OCI-LY3 (cell line): ENCODE data around the gene CAST.

Source experiments
- H2AFZ ChIP-seq: fragments of 200-600, 300-600 bp; shearing (Covaris generic); 2 replicates; pipeline ENCODE4 v1.6.0; 2014; ENCODE audit warnings: antibody characterized with exemption, low read depth, low read length
- H3K27ac ChIP-seq: fragments of 200-600, 300-600 bp; sonication (generic); 2 replicates; pipeline ENCODE4 v1.5.1; 2014; ENCODE audit warnings: mild to moderate bottlenecking, low read length, moderate library complexity, mixed read lengths
- H3K27me3 ChIP-seq: fragments of 200-600, 300-600 bp; sonication (generic); 2 replicates; pipeline ENCODE4 v1.6.1; 2014; ENCODE audit warnings: low read depth, low read length, mixed read lengths
- H3K36me3 ChIP-seq: fragments of 200-600, 300-600 bp; sonication (generic); replicated peaks from 2 replicates; pipeline ENCODE3; 2014; ENCODE audit warnings: low read depth, low read length, mixed read lengths
- H3K4me1 ChIP-seq: fragments of 300-600, 200-600 bp; sonication (generic); 2 replicates; pipeline ENCODE4 v1.6.1; 2014; ENCODE audit warnings: low read length, mixed read lengths
- H3K4me2 ChIP-seq: fragments of 200-600, 300-600 bp; sonication (generic); 2 replicates; pipeline ENCODE4 v1.6.1; 2014; ENCODE audit warnings: low read length, mixed read lengths
- H3K4me3 ChIP-seq: fragments of 300-600, 200-600 bp; sonication (generic); 2 replicates; pipeline ENCODE4 v1.5.1; 2014; ENCODE audit warnings: antibody characterized with exemption, mild to moderate bottlenecking, low read length, moderate library complexity
- H3K79me2 ChIP-seq: fragments of 300-600, 200-600 bp; shearing (Covaris generic); 2 replicates; pipeline ENCODE4 v1.6.1; 2014; ENCODE audit warnings: mild to moderate bottlenecking, low read length, mixed read lengths
- H3K9ac ChIP-seq: fragments of 300-600, 200-600 bp; shearing (Covaris generic); 2 replicates; pipeline ENCODE4 v1.6.0; 2014; ENCODE audit warnings: mild to moderate bottlenecking, low read length, moderate library complexity
- H3K9me3 ChIP-seq: fragments of 200-600, 300-600 bp; shearing (Covaris generic); 2 replicates; pipeline ENCODE4 v1.6.1; 2014; ENCODE audit warnings: low read length, mixed read lengths; ENCODE audit not compliant: insufficient read depth
- H4K20me1 ChIP-seq: fragments of 200-600, 300-600 bp; sonication (generic); 2 replicates; pipeline ENCODE4 v1.6.1; 2016; ENCODE audit warnings: low read length, mixed read lengths; ENCODE audit not compliant: insufficient read depth
- CTCF ChIP-seq: fragments of 200-600, 300-600 bp; sonication (generic); IDR thresholded peaks from 2 replicates; pipeline ENCODE4 v1.5.1; 2014; ENCODE audit warnings: antibody characterized with exemption, low read length, low read depth
- EZH2phosphoT487 ChIP-seq: fragments of 200-600 bp; shearing (Covaris generic); IDR thresholded peaks from 2 replicates; pipeline ENCODE4 v1.6.1; 2018; ENCODE audit warnings: antibody characterized with exemption, mixed run types, low read depth

Gene CAST

GRCh38 chr5:96690861-96691260, 28.7 kb downstream of the CAST start:
- Histone ChIP-seq H3K9ac (no peak overlapping the region), H2AFZ (no peak overlapping the region), H3K4me2 (no peak overlapping the region), H3K36me3 (no peaks in the 10 kb centered on the region), H4K20me1 (no peaks in the 10 kb centered on the region), H3K27me3 (no peaks in the 10 kb centered on the region), H3K4me3 (no peak overlapping the region), H3K27ac (no peak overlapping the region), H3K79me2 (no peaks in the 10 kb centered on the region; the same call in 1 of the 2 replicates), H3K4me1 (peaks cover 9% of the 10 kb centered on the region), H3K9me3 (no peaks in the 10 kb centered on the region)
- TF ChIP-seq CTCF, result no peak
- TF ChIP-seq EZH2phosphoT487, result no peak

GRCh38 chr5:96691503-96692303, 29.5 kb downstream of the CAST start:
- Histone ChIP-seq H3K36me3 (no peaks in the 10 kb centered on the region), H3K79me2 (no peaks in the 10 kb centered on the region; the same call in 1 of the 2 replicates), H3K27ac (no peak overlapping the region), H4K20me1 (no peaks in the 10 kb centered on the region), H3K4me2 (no peak overlapping the region), H3K9ac (no peak overlapping the region), H3K4me3 (no peak overlapping the region), H3K9me3 (no peaks in the 10 kb centered on the region), H2AFZ (no peak overlapping the region), H3K27me3 (no peaks in the 10 kb centered on the region), H3K4me1 (peaks cover 9% of the 10 kb centered on the region)
- no peak for TF ChIP-seq CTCF
- no peak for TF ChIP-seq EZH2phosphoT487

- H3K4me1 ChIP-seq, result peaks cover 4% of the 10 kb centered on the region
- no peak overlapping the region for H3K27ac ChIP-seq
- no peak overlapping the region for H3K4me3 ChIP-seq
- H3K9ac ChIP-seq, result no peak overlapping the region
- no peak overlapping the region for H3K4me2 ChIP-seq
- H3K27me3 ChIP-seq, result no peaks in the 10 kb centered on the region
- H4K20me1 ChIP-seq, result no peaks in the 10 kb centered on the region
- no peak overlapping the region for H2AFZ ChIP-seq
- H3K9me3 ChIP-seq, result no peaks in the 10 kb centered on the region
- H3K79me2 ChIP-seq, result no peaks in the 10 kb centered on the region; the same call in 1 of the 2 replicates
- no peaks in the 10 kb centered on the region for H3K36me3 ChIP-seq
- TF ChIP-seq EZH2phosphoT487, result no peak
- TF ChIP-seq CTCF, result no peak
Observed at GRCh38 chr5:96692441-96692840, 30.3 kb downstream of the CAST start.

- no peak overlapping the region for H3K4me3 ChIP-seq
- H3K4me2 ChIP-seq, result no peak overlapping the region
- TF ChIP-seq CTCF, result no peak
- TF ChIP-seq EZH2phosphoT487, result no peak
Observed at GRCh38 chr5:96699186-96699820, 37.1 kb downstream of the CAST start.

More at GRCh38 chr5:96699186-96699820, 37.1 kb downstream of the CAST start:
- H4K20me1 ChIP-seq, result peaks cover 11% of the 10 kb centered on the region; the same call in 1 of the 2 replicates
- no peaks in the 10 kb centered on the region for H3K79me2 ChIP-seq
- H3K36me3 ChIP-seq, result no peaks in the 10 kb centered on the region
- no peak overlapping the region for H2AFZ ChIP-seq
- no peaks in the 10 kb centered on the region for H3K27me3 ChIP-seq
- H3K4me1 ChIP-seq, result peaks cover 13% of the 10 kb centered on the region
- no peaks in the 10 kb centered on the region for H3K9me3 ChIP-seq
- H3K27ac ChIP-seq, result no peak overlapping the region
- no peak overlapping the region for H3K9ac ChIP-seq
